AG04450 (cell line): ENCODE results near the gene KCP. TPM values are rescaled to one million over a fixed set of nuclear protein-coding genes. Genes with fewer than 3 reads are reported as not detected.

Experiments
- CTCF ChIA-PET: fragments of 300-600, 350-600 bp; formaldehyde crosslinking; extraction: SDS; loops from one replicate; lab custom pipeline; 2022; ENCODE audit warnings: antibody characterized with exemption, inconsistent platforms; lab: Charles Lee
- POLR2A ChIA-PET: fragments of 350-600 bp; formaldehyde crosslinking; extraction: SDS; loops from one replicate; lab custom pipeline; 2021; ENCODE audit warnings: antibody characterized with exemption, inconsistent platforms; lab: Yijun Ruan, JAX
- DNase-seq: peaks from one replicate; pipeline ENCODE4 v3.0.0-alpha.2; 2011; ENCODE audit warnings: low read depth, low spot score
- H3K27ac ChIP-seq: one replicate; pipeline ENCODE4 v1.5.1; 2012; ENCODE audit warnings: low read depth, low read length, control low read depth
- H3K27me3 ChIP-seq: one replicate; pipeline ENCODE4 v1.6.0; 2012; ENCODE audit warnings: low read length; ENCODE audit not compliant: control insufficient read depth, insufficient read depth
- H3K4me3 ChIP-seq: 2 replicates; pipeline ENCODE4 v1.5.1; 2011; ENCODE audit warnings: mild to moderate bottlenecking, low read depth, low read length, control low read depth
- H3K9me3 ChIP-seq: 2 replicates; pipeline ENCODE4 v1.5.1; 2012; ENCODE audit warnings: low read length; ENCODE audit not compliant: control insufficient read depth, insufficient read depth
- polyA plus RNA-seq: library from polyadenylated mRNA; depleted of rRNA; stranded (reverse); fragments of >200 nt; gene quantifications from 2 replicates; pipeline ENCODE4 v1.2.3, GENCODE V29; 2011
- TF ChIP-seq, protein P1 (sequence below): IDR thresholded peaks from 2 replicates; pipeline ENCODE4 v1.5.1; 2011; ENCODE audit warnings: low read depth, low read length, control low read depth, inconsistent platforms

The KCP gene
- polyA plus RNA-seq, 1 experiment, result 0.04 TPM

DNA sequence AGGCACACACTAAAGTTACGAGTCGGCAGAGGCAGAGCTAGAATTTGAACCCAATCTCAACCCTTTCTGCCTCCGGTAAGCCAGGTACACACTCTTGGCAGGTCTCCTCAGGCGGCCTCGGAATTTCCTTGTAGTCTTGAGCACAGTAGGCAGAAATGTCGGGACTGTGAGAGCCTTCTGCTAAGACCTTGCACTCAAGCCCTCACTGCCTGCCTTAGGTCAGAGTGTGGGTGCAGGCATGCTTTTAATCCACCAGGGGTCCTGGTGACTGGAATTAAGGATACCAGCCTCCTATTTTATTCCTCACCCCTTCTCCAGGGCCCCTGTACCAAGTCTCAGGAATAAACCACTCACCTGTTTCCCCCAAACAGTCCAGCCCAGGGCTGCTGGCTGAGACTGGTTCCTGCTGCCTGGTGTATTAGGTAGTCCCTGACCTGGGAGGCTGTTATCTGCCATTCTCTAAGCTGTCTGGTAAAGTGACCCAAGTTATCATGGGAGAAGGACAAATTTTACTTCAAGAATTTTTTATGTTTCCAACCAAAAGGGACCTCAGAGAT lies 47.0 kb downstream of the KCP start:
- H3K4me3 ChIP-seq, result peak overlapping the region; percentile 98

DNA sequence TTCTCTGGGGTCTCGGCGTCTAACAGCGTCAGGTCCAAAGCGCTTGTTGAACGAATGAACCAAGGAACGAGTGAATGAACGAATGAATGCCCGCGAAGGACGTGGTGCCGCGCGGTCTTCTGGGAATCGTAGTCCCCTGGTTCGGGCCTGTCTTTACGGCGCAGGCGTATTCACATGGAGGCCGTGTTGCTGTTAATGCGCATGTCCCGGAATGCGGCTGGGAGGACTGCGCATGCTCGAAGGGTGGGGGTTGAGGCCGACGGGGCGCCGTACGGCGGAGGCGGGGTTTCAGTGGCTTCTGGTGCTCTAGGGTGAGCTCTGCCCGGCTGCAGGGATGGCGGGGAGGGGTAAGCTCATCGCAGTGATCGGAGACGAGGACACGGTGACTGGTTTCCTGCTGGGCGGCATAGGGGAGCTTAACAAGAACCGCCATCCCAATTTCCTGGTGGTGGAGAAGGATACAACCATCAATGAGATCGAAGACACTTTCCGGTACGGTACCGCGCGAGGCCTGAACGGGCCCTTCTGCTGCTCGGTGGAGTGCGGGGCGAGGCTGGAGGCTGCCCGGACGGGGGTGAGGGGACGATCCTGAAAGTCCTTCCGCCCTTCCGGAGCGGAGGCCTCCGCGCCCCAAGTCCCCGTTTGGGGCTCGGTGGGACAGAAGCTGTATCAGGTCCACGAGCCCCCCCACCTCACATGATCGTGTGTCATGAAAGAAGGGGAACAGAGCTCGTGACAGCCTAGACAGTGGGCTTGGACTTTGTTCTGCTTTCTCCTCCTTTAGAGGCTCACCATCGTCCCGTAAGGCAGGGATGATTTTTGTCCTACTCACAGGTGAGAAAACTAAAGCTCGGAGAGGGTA lies 47.7 kb downstream of the KCP start, which contains the start of gene ATP6V1F:
TSS of gene ATP6V1F (plus strand) at position 286 of the 862 bp plus-strand sequence. CDS start at position 335, 49 bp downstream.
- DNase-seq, result peak; percentile 92
- no peaks in the 10 kb centered on the region for H3K27me3 ChIP-seq
- H3K27ac ChIP-seq, result peak within 1 kb of the TSS; percentile 73
- CTCF ChIA-PET, result interaction anchor here (0.6 to 3.3 kb wide), 9 partner anchors 11 to 461 kb away, joined by 3 to 28 read pairs (median 5); no protein-coding TSS in a partner anchor
- no peaks in the 10 kb centered on the region for H3K9me3 ChIP-seq
- TF ChIP-seq, protein P1, sequence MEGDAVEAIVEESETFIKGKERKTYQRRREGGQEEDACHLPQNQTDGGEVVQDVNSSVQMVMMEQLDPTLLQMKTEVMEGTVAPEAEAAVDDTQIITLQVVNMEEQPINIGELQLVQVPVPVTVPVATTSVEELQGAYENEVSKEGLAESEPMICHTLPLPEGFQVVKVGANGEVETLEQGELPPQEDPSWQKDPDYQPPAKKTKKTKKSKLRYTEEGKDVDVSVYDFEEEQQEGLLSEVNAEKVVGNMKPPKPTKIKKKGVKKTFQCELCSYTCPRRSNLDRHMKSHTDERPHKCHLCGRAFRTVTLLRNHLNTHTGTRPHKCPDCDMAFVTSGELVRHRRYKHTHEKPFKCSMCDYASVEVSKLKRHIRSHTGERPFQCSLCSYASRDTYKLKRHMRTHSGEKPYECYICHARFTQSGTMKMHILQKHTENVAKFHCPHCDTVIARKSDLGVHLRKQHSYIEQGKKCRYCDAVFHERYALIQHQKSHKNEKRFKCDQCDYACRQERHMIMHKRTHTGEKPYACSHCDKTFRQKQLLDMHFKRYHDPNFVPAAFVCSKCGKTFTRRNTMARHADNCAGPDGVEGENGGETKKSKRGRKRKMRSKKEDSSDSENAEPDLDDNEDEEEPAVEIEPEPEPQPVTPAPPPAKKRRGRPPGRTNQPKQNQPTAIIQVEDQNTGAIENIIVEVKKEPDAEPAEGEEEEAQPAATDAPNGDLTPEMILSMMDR, result no peak
- H3K4me3 ChIP-seq, result peak within 1 kb of the TSS; percentile 98
- POLR2A ChIA-PET, result interaction anchor here (0.6 to 1.6 kb wide), 7 partner anchors 18 to 273 kb away, joined by 3 to 8 read pairs (median 3); no protein-coding TSS in a partner anchor

More for the DNA sequence above, 47.0 kb downstream of the KCP start:
- peak; percentile 48 for DNase-seq
- TF ChIP-seq, protein P1, result peak; percentile 68
- ChIA-PET CTCF (interaction anchor here (0.6 to 3.3 kb wide), 9 partner anchors 16 to 397 kb away, joined by 3 to 28 read pairs (median 3); no protein-coding TSS in a partner anchor), POLR2A (interaction anchor here (1.0 kb wide), 1 partner anchor 81 kb away, joined by 3 read pairs; no protein-coding TSS in a partner anchor)
- no peaks in the 10 kb centered on the region for H3K27me3 ChIP-seq
- no peaks in the 10 kb centered on the region for H3K9me3 ChIP-seq
- H3K27ac ChIP-seq, result peak overlapping the region; percentile 73

DNA sequence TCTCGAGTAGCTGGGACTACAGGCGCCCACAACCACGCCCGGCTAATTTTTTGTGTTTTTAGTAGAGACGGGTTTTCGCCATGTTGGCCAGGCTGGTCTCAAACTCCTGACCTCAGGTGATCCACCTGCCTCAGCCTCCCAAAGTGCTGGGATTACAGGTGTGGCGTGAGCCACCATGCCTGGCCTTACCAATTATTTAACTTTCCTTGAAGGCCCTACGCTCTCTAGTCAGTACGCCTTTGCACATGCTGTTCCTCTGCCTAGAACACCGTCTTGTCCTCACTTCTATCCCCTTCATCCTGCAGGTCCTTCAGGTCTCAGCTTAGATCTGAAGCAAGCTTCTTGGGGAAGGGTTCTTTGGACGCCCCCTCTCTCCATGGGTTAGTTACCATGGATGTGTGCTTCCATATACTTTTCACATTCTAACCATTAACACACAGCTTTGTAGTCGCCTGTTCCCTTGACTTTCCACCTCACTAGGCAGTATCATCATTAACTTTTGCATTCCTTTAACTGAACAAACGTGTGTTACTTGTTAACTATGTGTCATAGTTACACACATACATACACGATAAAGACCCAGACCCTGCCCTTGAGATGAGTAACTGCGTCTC lies 48.4 kb downstream of the KCP start:
- DNase-seq, result no peak
- Histone ChIP-seq H3K27ac (peak overlapping the region; percentile 39), H3K27me3 (no peaks in the 10 kb centered on the region), H3K4me3 (peak overlapping the region; percentile 55), H3K9me3 (no peaks in the 10 kb centered on the region)
- TF ChIP-seq, protein P1, result no peak
- POLR2A ChIA-PET, result interaction anchor here (0.6 to 1.6 kb wide), 6 partner anchors 19 to 274 kb away, joined by 3 to 8 read pairs (median 3); no protein-coding TSS in a partner anchor
- CTCF ChIA-PET, result interaction anchor here (0.6 to 3.3 kb wide), 7 partner anchors 12 to 229 kb away, joined by 3 to 28 read pairs (median 5); no protein-coding TSS in a partner anchor

DNA sequence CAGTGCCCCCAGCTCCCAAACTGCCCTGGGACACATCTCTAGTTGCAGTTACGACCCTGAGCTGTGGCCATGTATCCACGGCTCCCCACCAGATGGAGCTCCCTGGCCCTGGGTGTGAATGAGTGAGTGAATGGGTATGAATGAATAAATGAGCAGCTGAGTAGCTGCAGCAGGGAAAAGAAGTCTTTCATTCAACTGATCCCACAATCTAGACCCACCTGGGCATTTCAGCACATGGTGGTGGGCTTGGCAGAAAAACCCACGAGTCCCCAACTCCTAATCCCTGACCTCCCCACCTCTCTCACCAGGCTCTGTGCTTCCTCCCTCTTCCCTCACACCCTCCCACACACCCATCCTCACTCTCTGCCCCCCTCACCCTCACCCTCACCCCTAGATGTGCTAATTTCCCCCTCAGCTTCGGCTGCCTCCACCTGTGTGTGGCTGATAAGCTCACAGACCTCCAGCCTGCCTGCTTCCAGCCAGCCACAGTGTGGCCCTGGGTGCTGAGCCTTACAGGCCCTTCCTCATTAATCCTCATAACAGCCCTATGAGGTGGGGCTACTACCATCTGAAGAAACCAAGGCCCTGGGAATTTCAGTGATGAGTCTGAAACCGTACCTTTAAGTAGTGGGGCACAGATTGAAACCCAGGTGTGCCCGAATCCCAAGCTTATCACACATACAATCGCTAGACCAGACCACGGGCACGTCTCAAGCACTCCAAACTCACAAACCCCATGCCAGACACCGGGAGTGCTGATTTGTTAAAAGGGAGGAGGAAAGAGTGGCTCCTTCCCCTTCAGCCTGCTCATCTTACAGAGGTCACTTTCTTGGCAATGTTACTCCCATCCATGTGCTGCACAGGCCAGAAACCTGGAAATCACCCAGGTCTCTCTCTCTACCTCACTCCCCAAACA lies 50.1 kb downstream of the KCP start:
- Histone ChIP-seq H3K27me3 (no peaks in the 10 kb centered on the region), H3K9me3 (no peaks in the 10 kb centered on the region), H3K27ac (peak overlapping the region; percentile 31), H3K4me3 (no peak overlapping the region)
- TF ChIP-seq, protein P1, result peak; percentile 40
- ChIA-PET POLR2A (interaction anchor here (0.8 kb wide), 1 partner anchor 27 kb away, joined by 4 read pairs; no protein-coding TSS in a partner anchor), CTCF (interaction anchor here (1.4 kb wide), 1 partner anchor 23 kb away, joined by 9 read pairs; no protein-coding TSS in a partner anchor)
- DNase-seq, result peak; percentile 46
